ENCODE results near the gene TESPA1. TPM values are rescaled to one million over a fixed set of nuclear protein-coding genes. Genes with fewer than 3 reads are reported as not detected.
"Not testable (repeated sequence)": the region's sequence is repeated elsewhere in the genome, so short reads cannot be mapped to it uniquely, and the experiment has no call there.

The TESPA1 gene
- polyA plus RNA-seq, 1 donor: 0.18 TPM

- DNase-seq: no peak
Observed at GRCh38 chr12:54948171-54948570, 36.4 kb downstream of the TESPA1 start.

DNA sequence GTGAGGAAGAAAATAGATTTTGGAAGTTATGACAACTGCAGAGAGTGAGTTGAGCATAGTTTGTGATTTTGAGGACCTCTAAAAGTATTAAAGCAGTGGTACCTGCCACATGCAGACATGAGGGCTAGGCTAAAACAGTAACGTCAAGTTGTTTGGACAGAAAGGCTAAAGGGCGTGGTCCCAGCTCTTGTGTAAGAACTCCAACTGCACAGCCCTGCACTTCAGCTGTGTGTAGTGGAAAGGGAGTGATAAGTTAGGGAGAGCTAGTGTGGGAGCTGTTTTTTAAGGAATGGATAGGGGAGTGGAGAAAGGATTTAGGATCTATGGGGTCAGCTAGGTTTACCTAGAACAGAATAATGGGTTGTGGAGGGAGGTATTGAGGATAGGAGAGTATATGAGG lies 39.5 kb downstream of the TESPA1 start:
- DNase-seq: no peak

DNA sequence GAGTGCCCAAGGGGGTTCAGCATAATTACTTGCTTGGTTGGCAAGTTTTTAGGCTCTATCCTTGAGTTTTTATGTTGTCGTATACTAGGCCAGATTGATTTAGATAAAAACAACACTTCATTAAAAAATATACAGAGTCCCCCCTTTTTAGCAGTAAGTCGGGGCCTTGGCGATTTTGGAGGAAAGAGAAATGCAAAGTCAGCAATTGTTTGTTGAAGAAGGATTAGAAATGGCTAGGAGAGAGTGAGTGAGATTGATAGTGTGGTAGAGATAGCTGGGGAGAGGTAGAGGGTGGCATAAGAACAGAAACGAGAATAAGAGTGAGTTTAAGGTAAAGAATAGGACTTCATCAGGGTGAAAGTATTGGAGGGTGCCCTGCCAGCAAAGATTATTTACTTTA lies 41.3 kb downstream of the TESPA1 start:
- not testable (repeated sequence) for DNase-seq

- no peak for DNase-seq
Observed at GRCh38 chr12:54941659-54942058, 42.9 kb downstream of the TESPA1 start.

- DNase-seq: no peak
Observed at GRCh38 chr12:54940727-54941315, 43.7 kb downstream of the TESPA1 start.

DNA sequence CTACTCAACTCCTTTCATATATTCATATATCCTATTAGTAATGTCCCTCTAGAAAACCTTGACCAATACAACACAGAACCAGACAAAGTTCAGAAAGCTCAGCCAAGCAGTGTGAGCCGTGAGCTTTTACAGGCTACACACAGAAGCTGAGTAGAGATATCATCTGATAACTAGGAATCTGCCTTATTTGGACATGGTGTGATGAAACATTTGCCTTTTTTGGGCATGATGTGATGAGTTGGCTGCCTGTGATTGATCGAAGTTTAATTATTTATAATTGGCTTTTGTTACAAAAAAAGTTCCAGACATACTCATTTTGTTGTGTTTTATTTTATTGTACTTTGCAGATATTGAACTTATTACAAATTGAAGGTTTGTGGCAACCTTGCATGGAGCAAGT lies 46.6 kb downstream of the TESPA1 start:
- DNase-seq: no peak

DNA sequence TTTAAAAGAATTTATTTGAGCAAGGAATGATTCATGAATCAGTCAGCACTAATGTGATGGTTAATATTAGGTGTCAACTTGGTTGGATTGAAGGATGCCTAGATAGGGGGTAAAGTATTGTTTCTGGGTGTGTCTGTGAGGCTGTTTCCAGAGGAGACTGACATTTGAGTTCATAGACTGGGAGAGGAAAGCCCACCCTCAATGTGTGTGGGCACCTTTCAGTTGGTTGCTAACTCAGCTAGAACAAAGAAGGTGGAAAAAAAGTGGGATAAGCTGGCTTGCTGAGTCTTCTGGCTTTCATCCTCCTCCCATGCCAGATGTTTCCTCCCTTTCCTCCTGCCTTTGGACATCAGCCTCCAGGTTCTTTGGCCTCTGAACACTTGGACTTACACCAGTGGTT lies 47.2 kb downstream of the TESPA1 start:
- DNase-seq: no peak

DNA sequence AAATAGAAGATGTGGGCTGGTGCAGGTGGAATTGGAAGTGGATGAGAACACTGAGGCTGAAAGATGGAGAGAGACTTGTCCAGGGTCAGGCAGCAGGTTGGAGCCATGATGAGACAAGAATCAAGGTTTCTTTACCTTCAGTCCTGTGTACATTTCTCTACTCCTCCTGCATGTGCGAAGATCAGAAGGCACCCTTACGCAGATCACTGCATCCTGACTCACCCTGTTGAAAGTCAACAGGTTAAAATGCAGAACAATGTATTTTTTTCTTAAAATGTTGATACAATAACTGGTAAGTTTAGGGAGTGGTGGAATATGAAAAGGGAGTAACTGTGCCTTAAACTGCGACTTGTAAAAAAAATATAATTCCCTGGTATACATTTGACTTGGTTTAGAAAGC lies 47.8 kb downstream of the TESPA1 start:
- DNase-seq: no peak

- no peak for DNase-seq
Observed at GRCh38 chr12:54935235-54935951, 49.2 kb downstream of the TESPA1 start.

DNA sequence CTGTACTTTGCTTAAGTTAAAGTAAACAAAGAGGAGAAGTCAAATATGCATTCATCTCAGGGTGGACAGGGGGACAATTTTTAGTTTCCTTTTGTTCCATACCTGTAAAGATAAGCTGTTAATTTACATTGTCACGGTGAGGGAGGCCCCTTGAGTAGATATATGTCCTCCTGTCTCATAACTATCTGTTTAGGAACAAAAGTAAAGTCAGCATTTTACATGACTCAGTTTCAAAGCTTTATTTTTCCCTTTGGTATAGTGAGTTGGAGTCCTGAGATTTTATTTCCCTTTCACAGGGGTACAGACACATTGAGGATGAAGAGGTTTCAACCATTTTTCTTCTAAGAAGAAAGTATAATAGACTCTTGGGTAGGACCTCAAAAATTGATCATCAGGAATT lies 50.1 kb downstream of the TESPA1 start:
- no peak for DNase-seq

DNA sequence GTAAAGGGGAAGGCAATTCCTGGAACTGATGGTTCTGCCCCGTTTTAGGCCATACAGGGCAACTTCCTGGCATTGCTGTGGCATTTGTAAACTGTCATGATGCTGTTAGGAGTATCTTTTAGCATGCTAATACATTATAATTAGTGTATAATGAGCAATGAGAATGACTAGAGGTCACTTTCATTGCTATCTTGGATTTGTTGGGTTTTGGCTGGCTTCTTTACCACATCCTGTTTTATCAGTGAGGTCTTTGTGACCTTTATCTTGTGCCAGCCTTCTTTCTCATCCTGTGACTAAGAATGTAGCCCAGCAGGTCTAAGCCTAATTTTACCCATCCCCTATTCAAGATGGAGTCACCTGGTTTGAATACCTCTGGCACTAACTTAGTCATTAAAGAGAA lies 51.2 kb downstream of the TESPA1 start:
- DNase-seq: no peak

DNA sequence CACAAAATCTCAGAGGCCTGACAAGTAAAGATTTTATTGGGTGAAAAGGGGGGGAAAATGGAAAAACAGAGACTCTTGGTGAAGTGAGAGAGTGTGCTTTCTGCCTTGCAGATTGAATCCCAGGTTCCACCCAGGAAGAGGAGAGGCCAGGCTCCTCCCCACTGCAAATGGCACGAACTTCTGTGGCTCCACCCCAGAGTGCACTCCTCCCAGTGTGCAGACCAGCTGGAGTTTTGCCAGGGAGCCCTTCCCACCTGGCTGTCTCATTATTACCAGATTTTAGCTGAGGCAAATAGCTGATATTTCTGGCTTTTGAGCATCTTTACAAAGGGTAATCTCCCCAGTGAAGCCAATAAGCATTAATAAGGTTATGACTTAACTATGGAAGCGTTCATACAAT lies 51.9 kb downstream of the TESPA1 start:
- no peak for DNase-seq

DNA sequence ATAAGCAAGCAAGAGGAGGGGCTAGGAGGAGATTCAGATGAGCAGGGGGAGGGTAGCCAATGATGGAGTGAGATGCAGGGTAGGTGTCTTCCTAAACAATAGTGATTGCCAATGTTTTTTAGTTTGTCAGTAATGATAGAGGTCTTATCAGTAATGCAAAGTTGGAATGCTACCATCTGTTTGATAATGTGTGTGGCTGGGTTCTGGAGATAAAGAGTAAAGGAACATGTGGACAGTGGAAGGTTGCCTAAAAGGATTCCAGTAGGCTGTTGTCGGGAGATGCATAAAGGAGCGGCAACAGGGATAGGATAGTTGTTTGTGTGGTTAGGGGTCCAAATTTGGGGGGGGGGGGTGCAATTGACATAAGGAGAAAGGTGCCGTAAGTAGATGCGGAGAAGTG lies 52.5 kb downstream of the TESPA1 start:
- DNase-seq: no peak

- DNase-seq: no peak
Observed at GRCh38 chr12:54929998-54930397, 54.6 kb downstream of the TESPA1 start.

GRCh38 chr12:54926246-54926645 lies 58.3 kb downstream of the TESPA1 start:
- DNase-seq: no peak

DNA sequence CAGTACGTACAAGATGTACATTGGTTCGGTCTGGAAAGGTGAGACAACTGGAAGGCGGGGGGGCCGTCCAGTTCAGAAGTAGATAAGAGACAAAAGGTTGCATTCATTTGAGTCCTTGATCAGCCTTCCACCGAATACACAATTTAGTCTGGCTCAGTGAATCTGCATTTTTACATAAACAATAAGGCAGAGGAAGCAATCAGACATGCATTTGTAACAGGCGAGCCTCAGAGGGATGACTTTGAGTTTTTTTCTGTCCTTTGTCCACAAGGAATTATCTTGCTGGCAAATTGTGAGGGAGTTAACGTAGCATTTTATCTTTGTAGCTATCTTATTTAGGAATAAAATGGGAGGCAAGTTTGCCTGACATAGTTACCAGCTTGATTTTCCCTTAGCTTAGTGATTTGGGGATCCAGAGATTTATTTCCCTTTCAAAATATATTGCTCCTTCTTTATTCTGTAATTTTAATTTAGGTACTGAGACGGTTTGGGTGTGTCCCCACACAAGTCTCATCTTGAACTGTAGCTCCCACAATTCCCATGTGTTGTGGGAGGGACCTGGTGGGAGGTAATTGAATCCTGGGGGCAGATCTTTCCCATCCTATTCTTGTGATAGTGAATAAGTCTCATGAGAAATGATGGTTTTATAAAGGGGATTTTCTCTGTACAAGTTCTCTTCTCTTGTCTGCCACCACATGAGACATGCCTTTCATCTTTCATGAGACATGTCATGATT lies 59.4 kb downstream of the TESPA1 start:
- no peak for DNase-seq

DNA sequence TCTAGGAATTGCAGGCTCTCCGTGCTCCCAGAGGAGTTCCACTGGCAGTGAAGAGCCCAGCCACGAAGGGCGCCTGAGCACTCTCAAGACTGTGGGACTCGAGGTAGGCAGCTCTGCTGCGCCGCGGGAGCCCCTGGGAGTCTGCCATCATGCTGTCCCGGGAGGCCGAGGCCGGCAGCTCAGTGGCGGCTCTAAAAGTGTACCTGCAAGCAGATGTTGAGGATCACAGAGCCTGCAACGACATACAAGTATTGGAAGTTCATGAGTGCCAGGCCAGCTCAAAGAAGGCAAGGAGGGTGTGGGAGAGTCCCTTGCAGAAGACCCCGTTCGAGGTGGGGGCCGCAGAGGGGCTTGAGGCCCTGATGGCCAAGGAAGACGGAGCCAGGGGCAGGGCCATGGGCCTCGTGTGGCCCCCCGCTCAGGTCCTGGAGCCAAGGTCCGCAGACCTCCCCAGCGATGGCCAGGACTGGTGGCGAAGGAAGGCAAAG lies 67.5 kb downstream of the TESPA1 start:
- no peak for DNase-seq

Other genes starting within 250 kb of the TESPA1 start
- 0.25 TPM for gene MUCL1, start 130.2 kb downstream of the TESPA1 start, polyA plus RNA-seq (ENCODE audit: insufficient read length)
- gene NEUROD4, start 35.2 kb upstream of the TESPA1 start, polyA plus RNA-seq (ENCODE audit: insufficient read length): not detected
- gene OR9K2, start 141.6 kb upstream of the TESPA1 start, polyA plus RNA-seq (ENCODE audit: insufficient read length): not detected
- gene OR10A7, start 236.3 kb upstream of the TESPA1 start, polyA plus RNA-seq (ENCODE audit: insufficient read length): not detected